HG03175 (cell line): ENCODE data around the gene HLA-C.
"Not testable (repeated sequence)": the region's sequence is repeated elsewhere in the genome, so short reads cannot be mapped to it uniquely, and the experiment has no call there.

Source experiments
- ATAC-seq: cut with Tn5 transposase; IDR thresholded peaks from one replicate; pipeline ENCODE4 v1.9.1; 2021; ENCODE audit warnings: mild to moderate bottlenecking, moderate library complexity; ENCODE audit not compliant: unreplicated experiment

Gene HLA-C

GRCh38 chr6:31270788-31271640 lies 878 bp downstream of the HLA-C start:
- peak; percentile 35 for ATAC-seq

- no peak for ATAC-seq
Observed at GRCh38 chr6:31268836-31269235, 3.1 kb downstream of the HLA-C start.

GRCh38 chr6:31268369-31268765 lies 3.5 kb downstream of the HLA-C start:
- ATAC-seq: no peak

GRCh38 chr6:31267651-31268368 lies 4.1 kb downstream of the HLA-C start:
- ATAC-seq: no peak

GRCh38 chr6:31266567-31267360 lies 5.1 kb downstream of the HLA-C start:
- no peak for ATAC-seq

GRCh38 chr6:31265926-31266325 lies 6.0 kb downstream of the HLA-C start:
- ATAC-seq: no peak

- ATAC-seq: not testable (repeated sequence)
Observed at GRCh38 chr6:31263346-31263933, 8.5 kb downstream of the HLA-C start.

- not testable (repeated sequence) for ATAC-seq
Observed at GRCh38 chr6:31259995-31260394, 11.9 kb downstream of the HLA-C start.

- ATAC-seq: no peak
Observed at GRCh38 chr6:31252625-31253024, 19.3 kb downstream of the HLA-C start.

GRCh38 chr6:31251261-31251660 lies 20.6 kb downstream of the HLA-C start:
- ATAC-seq: no peak

- ATAC-seq: no peak
Observed at GRCh38 chr6:31249184-31249583, 22.7 kb downstream of the HLA-C start.

GRCh38 chr6:31247813-31248212 lies 24.1 kb downstream of the HLA-C start:
- no peak for ATAC-seq

- no peak for ATAC-seq
Observed at GRCh38 chr6:31246051-31246521, 25.8 kb downstream of the HLA-C start.

- ATAC-seq: no peak
Observed at GRCh38 chr6:31243508-31243907, 28.4 kb downstream of the HLA-C start.

GRCh38 chr6:31239854-31240253 lies 32.0 kb downstream of the HLA-C start:
- no peak for ATAC-seq

GRCh38 chr6:31234101-31234500 lies 37.8 kb downstream of the HLA-C start:
- not testable (repeated sequence) for ATAC-seq

- no peak for ATAC-seq
Observed at GRCh38 chr6:31228476-31228875, 43.4 kb downstream of the HLA-C start.

GRCh38 chr6:31227143-31227542 lies 44.7 kb downstream of the HLA-C start:
- no peak for ATAC-seq

GRCh38 chr6:31225735-31226134 lies 46.2 kb downstream of the HLA-C start:
- ATAC-seq: no peak

GRCh38 chr6:31222496-31222895 lies 49.4 kb downstream of the HLA-C start:
- ATAC-seq: no peak
